Stimulated activated CD4-positive, alpha-beta T cell treated with anti-CD3 and anti-CD28 coated beads, Interleukin-2, amount 100 ng/mL, for 24 hours (primary cell): ENCODE measurements around the gene PLCH1.
"Not testable (repeated sequence)": the region's sequence is repeated elsewhere in the genome, so short reads cannot be mapped to it uniquely, and the experiment has no call there.

Experiments used
- DNase-seq, 2 donors: peaks; one replicate each; pipeline ENCODE4 v3.0.0-alpha.2; 2020

Gene PLCH1

GRCh38 chr3:155409336-155409735 lies 335.5 kb downstream of the PLCH1 start:
- DNase-seq, result no peak

GRCh38 chr3:155407971-155408370 lies 336.9 kb downstream of the PLCH1 start:
- DNase-seq, result no peak

- DNase-seq, result no peak
Observed at GRCh38 chr3:155407331-155407730, 337.5 kb downstream of the PLCH1 start.

GRCh38 chr3:155404486-155404885 lies 340.4 kb downstream of the PLCH1 start:
- no peak for DNase-seq

GRCh38 chr3:155402656-155403055 lies 342.2 kb downstream of the PLCH1 start:
- DNase-seq, result no peak

GRCh38 chr3:155398046-155398445 lies 346.8 kb downstream of the PLCH1 start:
- DNase-seq, result no peak

GRCh38 chr3:155394896-155395295 lies 350.0 kb downstream of the PLCH1 start:
- DNase-seq, result not testable (repeated sequence)

GRCh38 chr3:155394240-155394639 lies 350.6 kb downstream of the PLCH1 start:
- DNase-seq, result no peak

GRCh38 chr3:155393316-155393715 lies 351.6 kb downstream of the PLCH1 start:
- DNase-seq, result no peak

- no peak for DNase-seq
Observed at GRCh38 chr3:155392138-155392537, 352.7 kb downstream of the PLCH1 start.

- no peak for DNase-seq
Observed at GRCh38 chr3:155391551-155391958, 353.3 kb downstream of the PLCH1 start.

- DNase-seq, result no peak
Observed at GRCh38 chr3:155391104-155391503, 353.8 kb downstream of the PLCH1 start.

GRCh38 chr3:155390351-155390750 lies 354.5 kb downstream of the PLCH1 start:
- no peak for DNase-seq

- no peak for DNase-seq
Observed at GRCh38 chr3:155388417-155388816, 356.5 kb downstream of the PLCH1 start.

GRCh38 chr3:155387571-155387970 lies 357.3 kb downstream of the PLCH1 start:
- no peak for DNase-seq

GRCh38 chr3:155386919-155387318 lies 358.0 kb downstream of the PLCH1 start:
- DNase-seq, result no peak

- no peak for DNase-seq
Observed at GRCh38 chr3:155385896-155386625, 358.8 kb downstream of the PLCH1 start.

GRCh38 chr3:155382396-155383042 lies 362.4 kb downstream of the PLCH1 start:
- peak in 1 of 2 donors; percentile 26 for DNase-seq

GRCh38 chr3:155377847-155378246 lies 367.0 kb downstream of the PLCH1 start:
- DNase-seq, result no peak

GRCh38 chr3:155377071-155377470 lies 367.8 kb downstream of the PLCH1 start:
- DNase-seq, result no peak

- no peak for DNase-seq
Observed at GRCh38 chr3:155372281-155372680, 372.6 kb downstream of the PLCH1 start.

- no peak for DNase-seq
Observed at GRCh38 chr3:155370764-155371503, 373.9 kb downstream of the PLCH1 start.

GRCh38 chr3:155370198-155370597 lies 374.7 kb downstream of the PLCH1 start:
- no peak for DNase-seq

- DNase-seq, result no peak
Observed at GRCh38 chr3:155369735-155370134, 375.1 kb downstream of the PLCH1 start.
